GM18909 (cell line): Measurements from ENCODE around the gene VAMP8.
"Not testable (repeated sequence)": the region's sequence is repeated elsewhere in the genome, so short reads cannot be mapped to it uniquely, and the experiment has no call there.

Experiments
- ATAC-seq: cut with Tn5 transposase; IDR thresholded peaks from one replicate; pipeline ENCODE4 v1.9.1; 2021; ENCODE audit warnings: mild to moderate bottlenecking; ENCODE audit not compliant: unreplicated experiment, poor library complexity

VAMP8 gene

DNA sequence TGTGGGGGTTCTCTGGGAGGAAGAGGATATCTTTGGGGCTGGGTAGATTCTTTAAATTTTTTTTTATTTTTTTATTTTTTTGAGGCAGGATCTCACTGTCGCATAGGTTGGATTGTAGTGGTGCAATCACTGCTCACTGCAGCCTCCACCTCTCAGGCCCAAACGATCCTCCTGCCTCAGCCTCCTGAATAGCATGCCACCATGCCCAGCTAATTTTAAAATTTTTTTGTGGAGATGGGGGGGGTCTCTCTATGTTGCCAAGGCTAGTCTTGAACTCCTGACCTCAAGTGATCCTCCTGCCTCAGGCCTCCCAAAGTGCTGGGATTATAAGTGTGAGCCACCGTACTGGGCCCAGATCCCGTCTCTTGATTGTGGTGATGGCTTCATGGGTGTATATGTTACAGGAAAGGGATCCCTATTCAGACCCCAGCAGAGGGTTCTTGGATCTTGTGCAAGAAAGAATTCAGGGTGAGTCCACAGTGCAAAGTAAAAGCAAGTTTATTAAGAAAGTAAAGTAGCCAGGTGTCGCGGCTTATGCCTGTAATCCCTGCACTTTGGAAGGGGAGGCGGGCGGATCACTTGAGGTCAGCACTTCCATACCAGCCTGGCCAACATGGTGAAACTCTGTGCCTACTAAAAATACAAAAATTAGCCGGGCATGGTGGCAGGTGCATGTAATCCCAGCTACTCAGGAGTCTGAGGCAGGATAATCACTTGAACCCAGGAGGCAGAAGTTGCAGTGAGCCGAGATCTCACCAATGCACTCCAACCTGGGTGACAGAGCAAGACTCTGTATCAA is 36.5 kb downstream of the VAMP8 start:
- no peak for ATAC-seq

DNA sequence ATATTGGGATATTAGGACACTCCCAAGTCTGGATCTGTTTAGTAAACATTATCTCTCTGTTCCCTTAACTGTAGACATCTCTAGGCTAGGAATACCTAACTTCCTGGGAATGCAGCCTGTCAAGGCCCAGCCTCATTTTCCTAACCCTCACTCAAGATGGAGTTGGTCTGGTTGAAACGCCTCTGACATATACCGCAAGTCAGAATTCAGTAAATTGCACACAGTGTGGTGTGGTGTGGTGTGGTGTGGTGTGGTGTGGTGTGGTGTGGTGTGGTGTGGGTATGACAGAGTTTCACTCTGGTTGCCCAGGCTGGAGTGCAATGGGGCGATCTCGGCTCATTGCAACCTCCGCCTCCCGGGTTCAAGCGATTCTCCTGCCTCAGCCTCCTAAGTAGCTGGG is 37.4 kb downstream of the VAMP8 start:
- ATAC-seq: not testable (repeated sequence)

DNA sequence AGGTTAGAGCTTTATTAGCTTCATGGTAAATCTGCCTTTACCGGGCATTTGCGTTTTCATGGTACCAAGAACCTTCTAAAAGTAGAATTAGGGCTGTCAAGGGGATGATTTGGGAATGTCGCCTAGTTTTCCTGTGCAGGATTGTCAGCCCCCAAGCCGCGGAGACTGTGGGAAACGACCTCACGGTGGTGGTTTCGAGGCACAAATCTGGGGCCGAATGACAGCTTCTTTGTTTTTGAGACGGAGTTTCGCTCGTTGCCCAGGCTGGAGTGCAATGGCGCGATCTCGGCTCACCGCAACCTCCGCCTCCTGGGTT is 38.0 kb downstream of the VAMP8 start:
- ATAC-seq: no peak

DNA sequence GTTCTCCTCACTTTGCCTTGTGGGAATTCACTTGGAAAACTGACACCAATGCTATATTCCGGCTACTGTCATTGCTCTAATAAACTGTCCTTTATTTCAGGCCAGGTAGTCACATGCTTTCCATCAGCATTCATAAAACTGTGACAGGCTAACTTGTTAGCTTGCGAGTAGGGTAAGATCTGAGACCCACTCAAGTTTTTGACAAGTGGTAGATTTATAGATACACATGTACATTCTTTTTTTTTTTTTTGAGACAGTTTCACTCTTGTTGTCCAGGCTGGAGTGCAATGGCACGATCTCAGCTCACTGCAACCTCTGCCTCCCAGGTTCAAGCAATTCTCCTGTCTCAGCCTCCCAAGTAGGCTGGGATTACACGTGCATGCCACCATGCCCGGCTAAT is 40.3 kb downstream of the VAMP8 start:
- ATAC-seq: not testable (repeated sequence)

DNA sequence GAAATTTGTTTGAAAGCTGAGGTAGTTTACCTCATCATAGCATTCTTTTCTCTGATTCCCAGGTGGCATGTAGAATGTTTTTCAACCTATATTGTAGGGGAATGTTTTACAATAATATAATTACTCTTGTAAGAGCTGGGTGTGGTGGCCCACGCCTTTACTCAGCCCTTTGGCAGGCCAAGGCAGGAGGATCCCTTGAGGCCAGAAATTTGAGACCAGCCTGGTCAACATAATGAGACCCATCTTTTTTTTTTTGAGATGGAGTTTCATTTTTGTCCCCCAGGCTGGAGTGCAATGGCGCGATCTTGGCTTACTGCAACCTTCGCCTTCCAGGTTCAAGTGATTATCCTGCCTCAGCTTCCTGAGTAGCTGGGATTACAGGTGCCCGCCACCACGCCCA is 42.2 kb downstream of the VAMP8 start:
- ATAC-seq: no peak

DNA sequence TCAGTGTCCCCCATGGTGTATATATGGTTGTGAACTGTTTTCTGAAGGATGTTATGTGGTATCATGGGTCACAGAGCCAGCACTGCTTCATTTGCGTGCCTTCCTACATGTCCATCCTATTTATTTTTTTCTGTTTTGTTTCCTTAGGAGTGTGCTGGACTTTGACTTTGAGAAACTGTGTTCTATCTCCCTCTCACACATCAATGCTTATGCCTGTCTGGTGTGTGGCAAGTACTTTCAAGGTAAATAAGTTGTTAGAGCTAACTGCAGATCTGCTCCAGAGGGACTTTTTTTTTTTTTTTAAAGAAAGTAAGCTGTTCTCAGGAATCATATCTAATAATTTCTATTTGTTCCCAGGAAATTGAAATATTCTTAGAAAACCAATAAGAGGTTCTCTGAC is 44.0 kb downstream of the VAMP8 start:
- ATAC-seq: no peak

DNA sequence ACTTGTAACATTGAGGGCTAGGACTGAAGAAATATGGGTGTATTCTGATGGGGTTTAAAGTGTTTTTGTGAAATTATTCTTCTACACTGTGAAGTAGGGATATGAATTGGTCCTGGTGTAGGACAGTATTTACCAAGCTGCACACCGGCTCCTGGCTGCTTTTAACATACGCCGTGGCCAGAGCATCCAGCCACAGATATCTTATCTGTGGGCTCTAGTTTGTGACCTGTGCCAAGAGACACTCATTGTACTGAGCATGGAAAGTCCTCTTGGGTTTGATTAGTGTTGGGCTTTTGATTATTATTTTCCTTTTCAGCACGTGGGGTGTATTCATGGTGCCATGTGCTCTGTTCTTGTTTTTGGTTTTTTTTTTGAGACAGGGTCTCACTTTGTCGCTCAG is 46.6 kb downstream of the VAMP8 start:
- no peak for ATAC-seq

DNA sequence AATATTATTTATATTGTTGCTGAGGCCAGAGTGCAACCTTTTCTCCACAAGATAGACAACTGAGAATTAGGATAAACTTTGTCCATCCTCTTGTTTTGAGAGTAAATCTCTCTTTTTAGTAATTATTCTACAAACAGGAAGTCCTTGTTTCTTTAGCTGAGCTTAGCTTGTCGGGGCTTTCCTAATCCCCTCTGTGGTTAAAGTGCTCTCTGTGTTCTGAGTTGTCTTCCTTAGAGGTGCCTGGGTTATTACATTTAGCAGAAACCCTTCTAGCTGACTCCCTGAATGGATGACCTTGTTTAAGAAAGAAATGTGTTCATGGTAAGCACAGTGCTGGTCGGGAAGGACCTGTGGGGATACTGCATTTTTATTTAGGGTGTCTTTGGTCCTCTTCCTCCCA is 51.3 kb downstream of the VAMP8 start:
- no peak for ATAC-seq

DNA sequence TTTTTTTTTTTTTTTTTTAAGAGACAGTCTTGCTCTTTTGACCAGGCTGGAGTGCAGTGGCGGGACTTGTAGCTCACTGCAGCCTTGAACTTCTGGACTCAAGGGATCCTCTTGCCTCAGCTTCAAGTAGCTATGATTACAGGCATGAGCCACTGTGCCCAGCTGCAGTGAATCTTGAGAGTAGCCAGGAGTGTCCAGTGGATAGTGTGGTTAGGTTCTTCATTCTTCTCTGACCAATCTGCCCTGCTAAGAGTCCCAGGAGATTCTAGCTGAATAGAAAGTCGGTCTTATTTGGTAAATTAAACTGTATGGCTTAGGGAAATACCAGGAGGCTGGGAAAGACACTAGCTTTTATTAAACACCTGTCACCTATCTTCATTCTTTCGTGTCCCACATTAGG is 53.9 kb downstream of the VAMP8 start:
- no peak for ATAC-seq
